HepG2 (cell line): Measurements from ENCODE around the gene KCNE4. TPM values are rescaled to one million over a fixed set of nuclear protein-coding genes. Genes with fewer than 3 reads are reported as not detected.

Experiments
- AKAP8 ChIP-seq: sonication (generic); formaldehyde crosslinking; IDR thresholded peaks from 2 replicates; pipeline ENCODE4 v1.5.1; 2020; ENCODE audit warnings: mild to moderate bottlenecking, missing genetic modification reagents
- ATF1 ChIP-seq: IDR thresholded peaks from 2 replicates; pipeline ENCODE4 v1.6.1; 2016; ENCODE audit warnings: mild to moderate bottlenecking, control low read depth
- KAT2B ChIP-seq: fragments of 150-350 bp; IDR thresholded peaks from 2 replicates; pipeline ENCODE4 v1.6.1; 2014; ENCODE audit warnings: low read depth, low read length, borderline replicate concordance
- KLF13 ChIP-seq: sonication (generic); formaldehyde crosslinking; IDR thresholded peaks from 2 replicates; pipeline ENCODE4 v1.4.0; 2020; ENCODE audit warnings: mild to moderate bottlenecking, missing genetic modification reagents
- MTA1 ChIP-seq: sonication (generic); formaldehyde crosslinking; IDR thresholded peaks from 2 replicates; pipeline ENCODE4 v1.4.0; 2020; ENCODE audit warnings: missing genetic modification reagents, mild to moderate bottlenecking, borderline replicate concordance
- NR1H2 ChIP-seq: sonication (generic); formaldehyde crosslinking; IDR thresholded peaks from 2 replicates; pipeline ENCODE4 v1.8.1; 2022; ENCODE audit warnings: low read depth, missing genetic modification reagents, borderline replicate concordance
- PCBP1 ChIP-seq: fragments of 200-400 bp; formaldehyde crosslinking; IDR thresholded peaks from 2 replicates; pipeline ENCODE4 v1.6.1; 2017; ENCODE audit warnings: mild to moderate bottlenecking, low read depth, low read length, borderline replicate concordance
- REXO4 ChIP-seq: sonication (generic); formaldehyde crosslinking; IDR thresholded peaks from 2 replicates; pipeline ENCODE4 v1.8.0; 2022; ENCODE audit warnings: missing genetic modification reagents, mild to moderate bottlenecking, borderline replicate concordance
- ZFX ChIP-seq: sonication (generic); formaldehyde crosslinking; IDR thresholded peaks from 2 replicates; pipeline ENCODE4 v1.4.0; 2020; ENCODE audit warnings: mild to moderate bottlenecking, low read depth, missing genetic modification reagents, moderate library complexity
- ZKSCAN8 ChIP-seq: IDR thresholded peaks from 2 replicates; pipeline ENCODE4 v1.6.1; 2016; ENCODE audit warnings: borderline replicate concordance, missing genetic modification reagents, missing compliant biosample characterization
- ZNF251 ChIP-seq: sonication (generic); formaldehyde crosslinking; IDR thresholded peaks from 2 replicates; pipeline ENCODE4 v1.9.0; 2021; ENCODE audit warnings: mild to moderate bottlenecking, missing genetic modification reagents
- ZNF484 ChIP-seq: sonication (generic); formaldehyde crosslinking; IDR thresholded peaks from 2 replicates; pipeline ENCODE4 v1.5.1; 2020; ENCODE audit warnings: mild to moderate bottlenecking, low read depth, missing genetic modification reagents, borderline replicate concordance
- ZNF816 ChIP-seq: sonication (generic); formaldehyde crosslinking; IDR thresholded peaks from 2 replicates; pipeline ENCODE4 v1.8.0; 2022; ENCODE audit warnings: missing genetic modification reagents, mild to moderate bottlenecking, borderline replicate concordance
- polyA plus RNA-seq, 8 experiments: library from polyadenylated mRNA; depleted of rRNA in 3 of 8; stranded (reverse) in 7 of 8; unstranded in 1 of 8; fragments of >200 nt; fragmentation: Illumina TruSeq in 4 of 8; extraction: Trizol in 4 of 8; gene quantifications; 2 replicates each; pipeline versions ENCODE4 v1.2.1 to v1.2.3, GENCODE V29; 2011 to 2016; ENCODE audit warnings: low read depth in 4 of 8, missing spikeins in 1 of 8, mixed read lengths in 1 of 8; ENCODE audit not compliant: insufficient read depth in 1 of 8
- total RNA-seq, 5 experiments: library from RNA; depleted of rRNA; stranded (reverse); fragments of >200 nt; fragmentation: Illumina TruSeq; extraction: Trizol; gene quantifications; 2 replicates each; pipeline ENCODE4 v1.2.3, GENCODE V29; 2016; ENCODE audit warnings: low read depth in 1 of 5
- TF ChIP-seq, protein P1 (sequence below), 2 experiments: fragments of 450-650 bp in 1 of 2; sonication (generic) in 1 of 2; formaldehyde crosslinking in 1 of 2; IDR thresholded peaks; 2 replicates each; pipeline versions ENCODE4 v1.6.1 to v1.8.0; 2016 to 2022; ENCODE audit warnings: antibody characterized with exemption in 1 of 2, mild to moderate bottlenecking in 1 of 2, missing genetic modification reagents in 1 of 2
- TF ChIP-seq, protein P2 (sequence below): sonication (generic); formaldehyde crosslinking; IDR thresholded peaks from 2 replicates; pipeline ENCODE4 v1.4.0; 2020; ENCODE audit warnings: missing genetic modification reagents
- TF ChIP-seq, protein P3 (sequence below): sonication (generic); formaldehyde crosslinking; conservative IDR thresholded peaks from 2 replicates; pipeline ENCODE4 v1.4.0; 2020; ENCODE audit warnings: missing genetic modification reagents

KCNE4 gene
- total and polyA plus RNA-seq, 2 of the 13 experiments (the other 11 are each of a cell fraction or from before 2014, with no cell fraction given) = not detected

DNA sequence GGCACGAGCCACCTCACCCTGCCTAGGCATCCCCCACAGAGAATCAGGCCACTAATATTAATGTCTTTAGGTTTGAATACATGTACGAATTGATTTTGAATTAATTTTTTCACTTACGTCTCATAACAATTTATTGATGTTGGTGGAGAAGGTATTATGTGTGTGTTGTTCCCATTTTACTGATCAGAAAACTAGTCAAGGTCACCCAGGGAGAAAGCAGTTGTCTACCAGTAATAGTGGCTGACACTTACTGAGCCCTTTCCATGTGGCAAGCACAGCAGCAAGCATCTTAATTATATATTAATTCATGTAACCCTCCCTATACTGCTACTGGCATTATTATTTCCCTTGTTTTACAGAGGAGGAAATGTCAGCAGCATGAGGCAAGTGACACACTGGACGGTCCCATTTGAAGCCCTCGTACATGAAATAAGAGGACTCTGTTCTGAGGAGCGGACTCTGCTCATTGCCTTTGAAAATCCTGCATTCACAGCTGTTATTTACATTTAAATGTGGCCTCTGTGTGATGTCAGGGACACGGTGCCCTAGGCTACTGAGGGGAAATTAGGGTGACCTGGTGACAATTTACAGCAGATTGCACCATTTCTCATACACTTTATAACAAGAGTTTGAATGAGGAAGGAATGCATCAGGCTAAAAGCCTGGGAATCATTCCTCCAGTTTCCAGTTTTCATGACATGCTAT, 30.9 kb upstream of the KCNE4 start (continued):
- TF ChIP-seq KAT2B (no peak), KLF13 (CRISPR knock-in tag) (no peak), NR1H2 (no peak), ZNF251 (no peak), ZFX (CRISPR knock-in tag) (no peak), MTA1 (CRISPR knock-in tag) (no peak), AKAP8 (CRISPR knock-in tag) (no peak), ZKSCAN8 (CRISPR knock-in tag) (no peak), ZNF816 (CRISPR knock-in tag) (no peak), PCBP1 (no peak), REXO4 (no peak), ATF1 (CRISPR knock-in tag) (no peak), ZNF484 (no peak)
- TF ChIP-seq, protein P1, sequence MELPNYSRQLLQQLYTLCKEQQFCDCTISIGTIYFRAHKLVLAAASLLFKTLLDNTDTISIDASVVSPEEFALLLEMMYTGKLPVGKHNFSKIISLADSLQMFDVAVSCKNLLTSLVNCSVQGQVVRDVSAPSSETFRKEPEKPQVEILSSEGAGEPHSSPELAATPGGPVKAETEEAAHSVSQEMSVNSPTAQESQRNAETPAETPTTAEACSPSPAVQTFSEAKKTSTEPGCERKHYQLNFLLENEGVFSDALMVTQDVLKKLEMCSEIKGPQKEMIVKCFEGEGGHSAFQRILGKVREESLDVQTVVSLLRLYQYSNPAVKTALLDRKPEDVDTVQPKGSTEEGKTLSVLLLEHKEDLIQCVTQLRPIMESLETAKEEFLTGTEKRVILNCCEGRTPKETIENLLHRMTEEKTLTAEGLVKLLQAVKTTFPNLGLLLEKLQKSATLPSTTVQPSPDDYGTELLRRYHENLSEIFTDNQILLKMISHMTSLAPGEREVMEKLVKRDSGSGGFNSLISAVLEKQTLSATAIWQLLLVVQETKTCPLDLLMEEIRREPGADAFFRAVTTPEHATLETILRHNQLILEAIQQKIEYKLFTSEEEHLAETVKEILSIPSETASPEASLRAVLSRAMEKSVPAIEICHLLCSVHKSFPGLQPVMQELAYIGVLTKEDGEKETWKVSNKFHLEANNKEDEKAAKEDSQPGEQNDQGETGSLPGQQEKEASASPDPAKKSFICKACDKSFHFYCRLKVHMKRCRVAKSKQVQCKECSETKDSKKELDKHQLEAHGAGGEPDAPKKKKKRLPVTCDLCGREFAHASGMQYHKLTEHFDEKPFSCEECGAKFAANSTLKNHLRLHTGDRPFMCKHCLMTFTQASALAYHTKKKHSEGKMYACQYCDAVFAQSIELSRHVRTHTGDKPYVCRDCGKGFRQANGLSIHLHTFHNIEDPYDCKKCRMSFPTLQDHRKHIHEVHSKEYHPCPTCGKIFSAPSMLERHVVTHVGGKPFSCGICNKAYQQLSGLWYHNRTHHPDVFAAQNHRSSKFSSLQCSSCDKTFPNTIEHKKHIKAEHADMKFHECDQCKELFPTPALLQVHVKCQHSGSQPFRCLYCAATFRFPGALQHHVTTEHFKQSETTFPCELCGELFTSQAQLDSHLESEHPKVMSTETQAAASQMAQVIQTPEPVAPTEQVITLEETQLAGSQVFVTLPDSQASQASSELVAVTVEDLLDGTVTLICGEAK (IDR thresholded peaks at IDR 0.05) = no peak
- TF ChIP-seq, protein P1 (CRISPR knock-in tag; IDR thresholded peaks at IDR 0.05) = no peak
- TF ChIP-seq, protein P2, sequence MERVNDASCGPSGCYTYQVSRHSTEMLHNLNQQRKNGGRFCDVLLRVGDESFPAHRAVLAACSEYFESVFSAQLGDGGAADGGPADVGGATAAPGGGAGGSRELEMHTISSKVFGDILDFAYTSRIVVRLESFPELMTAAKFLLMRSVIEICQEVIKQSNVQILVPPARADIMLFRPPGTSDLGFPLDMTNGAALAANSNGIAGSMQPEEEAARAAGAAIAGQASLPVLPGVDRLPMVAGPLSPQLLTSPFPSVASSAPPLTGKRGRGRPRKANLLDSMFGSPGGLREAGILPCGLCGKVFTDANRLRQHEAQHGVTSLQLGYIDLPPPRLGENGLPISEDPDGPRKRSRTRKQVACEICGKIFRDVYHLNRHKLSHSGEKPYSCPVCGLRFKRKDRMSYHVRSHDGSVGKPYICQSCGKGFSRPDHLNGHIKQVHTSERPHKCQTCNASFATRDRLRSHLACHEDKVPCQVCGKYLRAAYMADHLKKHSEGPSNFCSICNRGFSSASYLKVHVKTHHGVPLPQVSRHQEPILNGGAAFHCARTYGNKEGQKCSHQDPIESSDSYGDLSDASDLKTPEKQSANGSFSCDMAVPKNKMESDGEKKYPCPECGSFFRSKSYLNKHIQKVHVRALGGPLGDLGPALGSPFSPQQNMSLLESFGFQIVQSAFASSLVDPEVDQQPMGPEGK (CRISPR knock-in tag) = no peak
- TF ChIP-seq, protein P3, sequence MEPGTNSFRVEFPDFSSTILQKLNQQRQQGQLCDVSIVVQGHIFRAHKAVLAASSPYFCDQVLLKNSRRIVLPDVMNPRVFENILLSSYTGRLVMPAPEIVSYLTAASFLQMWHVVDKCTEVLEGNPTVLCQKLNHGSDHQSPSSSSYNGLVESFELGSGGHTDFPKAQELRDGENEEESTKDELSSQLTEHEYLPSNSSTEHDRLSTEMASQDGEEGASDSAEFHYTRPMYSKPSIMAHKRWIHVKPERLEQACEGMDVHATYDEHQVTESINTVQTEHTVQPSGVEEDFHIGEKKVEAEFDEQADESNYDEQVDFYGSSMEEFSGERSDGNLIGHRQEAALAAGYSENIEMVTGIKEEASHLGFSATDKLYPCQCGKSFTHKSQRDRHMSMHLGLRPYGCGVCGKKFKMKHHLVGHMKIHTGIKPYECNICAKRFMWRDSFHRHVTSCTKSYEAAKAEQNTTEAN (CRISPR knock-in tag) = no peak
